Keratinocyte (primary cell): ENCODE results near the gene ABCC10.

Experiments used
- EZH2 ChIP-seq: IDR thresholded peaks from one replicate; pipeline ENCODE4 v1.6.1; 2012; ENCODE audit warnings: inconsistent platforms, mild to moderate bottlenecking, low read length, moderate library complexity
- TF ChIP-seq, protein P1 (sequence below), 3 experiments: IDR thresholded peaks in 1 of 3; conservative IDR thresholded peaks in 1 of 3; optimal IDR thresholded peaks in 1 of 3; 2 replicates in 2 of 3; 3 replicates in 1 of 3; pipeline versions ENCODE3 to v1.5.1; 2011; ENCODE audit warnings: low read length in 3 of 3, mild to moderate bottlenecking in 3 of 3, moderate library complexity in 2 of 3, control low read depth in 1 of 3, inconsistent platforms in 1 of 3; ENCODE audit not compliant: insufficient read depth in 2 of 3; ENCODE audit errors: extremely low read depth in 1 of 3

DNA sequence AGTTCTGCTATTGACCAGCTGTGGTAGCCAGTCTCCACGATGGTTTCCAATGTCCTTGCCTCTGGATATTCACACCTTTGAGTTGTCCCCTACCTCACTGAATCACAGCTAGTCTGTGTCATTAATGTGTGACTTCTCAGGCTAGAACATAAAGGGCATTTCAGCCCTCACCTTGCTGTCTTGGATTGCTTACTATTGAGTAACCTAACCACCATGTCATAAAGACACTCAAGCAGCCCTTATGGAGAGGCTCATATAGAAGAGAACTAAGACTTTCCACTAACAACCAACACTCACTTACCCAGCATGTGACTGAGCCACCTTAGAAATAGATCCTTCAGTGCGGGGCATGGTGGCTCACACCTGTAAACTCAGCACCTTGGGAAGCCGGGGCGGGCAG, 19.1 kb upstream of the ABCC10 start:
- TF ChIP-seq, protein P1, sequence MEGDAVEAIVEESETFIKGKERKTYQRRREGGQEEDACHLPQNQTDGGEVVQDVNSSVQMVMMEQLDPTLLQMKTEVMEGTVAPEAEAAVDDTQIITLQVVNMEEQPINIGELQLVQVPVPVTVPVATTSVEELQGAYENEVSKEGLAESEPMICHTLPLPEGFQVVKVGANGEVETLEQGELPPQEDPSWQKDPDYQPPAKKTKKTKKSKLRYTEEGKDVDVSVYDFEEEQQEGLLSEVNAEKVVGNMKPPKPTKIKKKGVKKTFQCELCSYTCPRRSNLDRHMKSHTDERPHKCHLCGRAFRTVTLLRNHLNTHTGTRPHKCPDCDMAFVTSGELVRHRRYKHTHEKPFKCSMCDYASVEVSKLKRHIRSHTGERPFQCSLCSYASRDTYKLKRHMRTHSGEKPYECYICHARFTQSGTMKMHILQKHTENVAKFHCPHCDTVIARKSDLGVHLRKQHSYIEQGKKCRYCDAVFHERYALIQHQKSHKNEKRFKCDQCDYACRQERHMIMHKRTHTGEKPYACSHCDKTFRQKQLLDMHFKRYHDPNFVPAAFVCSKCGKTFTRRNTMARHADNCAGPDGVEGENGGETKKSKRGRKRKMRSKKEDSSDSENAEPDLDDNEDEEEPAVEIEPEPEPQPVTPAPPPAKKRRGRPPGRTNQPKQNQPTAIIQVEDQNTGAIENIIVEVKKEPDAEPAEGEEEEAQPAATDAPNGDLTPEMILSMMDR (optimal IDR thresholded peaks at IDR 0.05 in 1 of 3, IDR thresholded peaks at IDR 0.05 in 1 of 3, conservative IDR thresholded peaks at IDR 0.05 in 1 of 3; ENCODE audit: extremely low read depth in 1 of 3, insufficient read depth in 2 of 3, low read length in 3 of 3), result no peak
- TF ChIP-seq EZH2, result no peak
